Measurements from ENCODE around the gene ATP5PO.
"Not testable (repeated sequence)": the region's sequence is repeated elsewhere in the genome, so short reads cannot be mapped to it uniquely, and the experiment has no call there.

ATP5PO gene

GRCh38 chr21:33865996-33866575 is 49.5 kb downstream of the ATP5PO start:
- no peak for DNase-seq

- no peak for DNase-seq
These were observed 50.4 kb downstream of the ATP5PO start for GRCh38 chr21:33865176-33865575.

GRCh38 chr21:33864150-33864549 is 51.5 kb downstream of the ATP5PO start:
- no peak for DNase-seq

GRCh38 chr21:33863191-33863590 is 52.4 kb downstream of the ATP5PO start:
- not testable (repeated sequence) for DNase-seq

- no peak for DNase-seq
These were observed 54.5 kb downstream of the ATP5PO start for GRCh38 chr21:33861125-33861524.

GRCh38 chr21:33860332-33860879 is 55.2 kb downstream of the ATP5PO start:
- DNase-seq = no peak

- no peak for DNase-seq
These were observed 56.1 kb downstream of the ATP5PO start for GRCh38 chr21:33859373-33860102.

- DNase-seq = no peak
These were observed 56.8 kb downstream of the ATP5PO start for GRCh38 chr21:33858667-33859372.

GRCh38 chr21:33857846-33858666 is 57.5 kb downstream of the ATP5PO start:
- no peak for DNase-seq

GRCh38 chr21:33856893-33857527 is 58.6 kb downstream of the ATP5PO start:
- DNase-seq = no peak

GRCh38 chr21:33855190-33855589 is 60.4 kb downstream of the ATP5PO start:
- no peak for DNase-seq

- DNase-seq = no peak
These were observed 61.0 kb downstream of the ATP5PO start for GRCh38 chr21:33854604-33855003.

All from midbrain (tissue), 1 donor.